Measurements from ENCODE around the gene KLHL12. TPM values are rescaled to one million over a fixed set of nuclear protein-coding genes. Genes with fewer than 3 reads are reported as not detected.
"Not testable (repeated sequence)": the region's sequence is repeated elsewhere in the genome, so short reads cannot be mapped to it uniquely, and the experiment has no call there.

KLHL12 gene
- total RNA-seq, 1 donor from 2014 or later = 34.1 TPM

DNA sequence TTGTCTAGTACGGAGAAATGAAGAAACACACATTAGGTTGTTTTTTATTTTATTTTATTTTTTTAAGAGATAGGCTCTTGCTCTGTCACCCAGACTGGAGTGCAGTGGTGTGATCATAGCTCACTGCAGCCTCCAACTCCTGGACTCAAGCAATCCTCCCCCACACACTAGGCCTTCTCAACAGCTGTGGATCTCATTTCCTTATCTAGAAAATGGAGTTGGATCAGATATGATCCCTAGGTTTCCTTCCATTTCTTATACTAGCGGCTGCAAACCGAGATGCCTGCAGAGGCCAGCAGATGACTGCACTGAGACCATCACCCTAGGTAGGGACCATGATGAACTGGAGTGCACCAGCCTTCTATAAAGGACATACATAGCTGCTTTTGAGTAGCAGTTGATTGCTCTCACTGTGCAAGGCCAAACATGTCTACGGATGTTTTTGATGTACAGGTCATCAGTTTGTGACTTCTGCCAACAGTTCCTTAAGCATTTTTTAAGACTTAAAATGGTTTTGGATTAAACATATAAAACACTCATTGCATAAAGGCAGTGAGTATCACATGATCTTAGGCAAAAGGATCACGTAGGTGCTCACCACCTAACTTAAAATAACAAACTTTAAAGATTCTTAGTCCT lies 11.4 kb upstream of the KLHL12 start:
- Mint-ChIP-seq H3K36me3 (ENCODE audit: insufficient read depth) (peaks cover 7% of the 10 kb centered on the region), H3K27ac (no peak overlapping the region), H3K4me1 (ENCODE audit: low read depth) (no peaks in the 10 kb centered on the region), H3K27me3 (peaks cover 8% of the 10 kb centered on the region), H3K9me3 (ENCODE audit: low read depth) (peaks cover 6% of the 10 kb centered on the region), H3K4me3 (ENCODE audit: low read depth) (no peak overlapping the region)
- no peak for TF ChIP-seq CTCF (IDR thresholded peaks at IDR 0.05; ENCODE audit: unreplicated experiment)
- no peak for DNase-seq (ENCODE audit: low spot score, unreplicated experiment)

GRCh38 chr1:202936409-202936808 lies 9.4 kb upstream of the KLHL12 start:
- Mint-ChIP-seq H3K27me3 (peaks cover 11% of the 10 kb centered on the region), H3K9me3 (ENCODE audit: low read depth) (peaks cover 14% of the 10 kb centered on the region)
- not testable (repeated sequence) for H3K36me3 Mint-ChIP-seq (ENCODE audit: insufficient read depth); DNase-seq (ENCODE audit: low spot score, unreplicated experiment); H3K27ac Mint-ChIP-seq; H3K4me1 Mint-ChIP-seq (ENCODE audit: low read depth); H3K4me3 Mint-ChIP-seq (ENCODE audit: low read depth)

DNA sequence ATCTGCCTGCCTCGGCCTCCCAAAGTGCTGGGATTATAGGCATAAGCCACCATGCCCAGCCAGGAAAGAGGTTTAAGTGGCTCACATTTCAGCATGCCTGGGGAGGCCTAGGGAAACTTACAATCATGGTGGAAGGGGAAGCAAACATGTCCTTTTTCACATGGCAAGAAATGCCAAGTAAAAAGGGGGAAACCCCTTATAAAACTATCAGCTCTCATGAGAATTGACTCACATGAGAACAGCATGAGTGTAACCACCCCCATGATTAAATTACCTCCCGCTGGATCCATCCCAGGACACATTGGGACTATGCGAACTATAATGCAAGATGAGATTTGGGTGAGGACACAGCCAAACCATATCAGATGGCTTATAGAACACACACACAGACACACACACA lies 8.8 kb upstream of the KLHL12 start:
- Mint-ChIP-seq H3K4me3 (ENCODE audit: low read depth) (no peak overlapping the region), H3K27ac (no peak overlapping the region), H3K27me3 (peaks cover 11% of the 10 kb centered on the region), H3K4me1 (ENCODE audit: low read depth) (no peaks in the 10 kb centered on the region), H3K9me3 (ENCODE audit: low read depth) (peaks cover 14% of the 10 kb centered on the region), H3K36me3 (ENCODE audit: insufficient read depth) (peaks cover 2% of the 10 kb centered on the region)
- no peak for TF ChIP-seq CTCF (IDR thresholded peaks at IDR 0.05; ENCODE audit: unreplicated experiment)
- DNase-seq (ENCODE audit: low spot score, unreplicated experiment) = no peak

DNA sequence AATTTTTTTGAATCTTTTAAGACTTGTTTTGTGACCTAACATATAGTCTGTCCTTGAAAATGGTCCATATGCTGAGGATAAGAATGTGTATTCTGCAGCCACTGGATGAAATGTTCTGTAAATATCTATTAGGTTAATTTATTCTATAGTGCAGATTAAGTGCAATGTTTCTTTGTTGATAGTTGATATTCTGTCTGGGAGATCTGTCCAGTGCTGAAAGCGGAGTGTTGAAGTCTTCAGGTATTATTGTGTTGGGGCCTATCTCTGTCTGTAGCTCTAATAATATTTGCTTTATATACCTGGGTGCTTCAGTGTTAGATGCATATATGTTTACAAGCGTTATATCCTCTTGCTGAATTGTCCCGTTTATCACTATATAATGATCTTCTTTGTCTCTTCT lies 7.7 kb upstream of the KLHL12 start:
- H3K4me1 Mint-ChIP-seq (ENCODE audit: low read depth) = no peaks in the 10 kb centered on the region

DNA sequence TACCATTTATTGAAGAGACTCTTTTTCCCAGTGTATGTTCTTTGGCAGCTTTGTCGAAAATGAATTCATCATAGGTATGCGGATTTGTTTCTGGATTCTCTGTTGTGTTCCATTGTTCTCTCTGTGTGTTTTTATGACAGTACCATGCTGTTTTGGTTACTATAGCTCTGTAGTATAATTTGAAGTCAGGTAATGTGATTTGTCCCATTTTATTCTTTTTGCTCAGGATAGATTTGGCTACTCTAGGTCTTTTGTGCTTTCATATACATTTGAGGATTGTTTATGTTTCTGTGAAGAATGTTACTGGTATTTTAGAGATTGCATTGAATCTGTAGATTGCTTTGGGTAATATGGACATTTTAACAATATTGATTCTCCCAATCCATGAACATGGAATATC lies 5.4 kb upstream of the KLHL12 start:
- TF ChIP-seq CTCF (IDR thresholded peaks at IDR 0.05; ENCODE audit: unreplicated experiment) = no peak
- no peak overlapping the region for H3K27ac Mint-ChIP-seq
- H3K9me3 Mint-ChIP-seq (ENCODE audit: low read depth) = peaks cover 14% of the 10 kb centered on the region
- H3K36me3 Mint-ChIP-seq (ENCODE audit: insufficient read depth) = no peaks in the 10 kb centered on the region
- DNase-seq (ENCODE audit: low spot score, unreplicated experiment) = no peak
- H3K4me1 Mint-ChIP-seq (ENCODE audit: low read depth) = no peaks in the 10 kb centered on the region
- no peak overlapping the region for H3K4me3 Mint-ChIP-seq (ENCODE audit: low read depth)
- peaks cover 11% of the 10 kb centered on the region for H3K27me3 Mint-ChIP-seq

More for the DNA sequence above, 7.7 kb upstream of the KLHL12 start:
- Mint-ChIP-seq H3K4me3 (ENCODE audit: low read depth) (no peak overlapping the region), H3K9me3 (ENCODE audit: low read depth) (peaks cover 14% of the 10 kb centered on the region), H3K27ac (no peak overlapping the region), H3K36me3 (ENCODE audit: insufficient read depth) (no peaks in the 10 kb centered on the region), H3K27me3 (peaks cover 11% of the 10 kb centered on the region)
- no peak for TF ChIP-seq CTCF (IDR thresholded peaks at IDR 0.05; ENCODE audit: unreplicated experiment)
- DNase-seq (ENCODE audit: low spot score, unreplicated experiment) = no peak

DNA sequence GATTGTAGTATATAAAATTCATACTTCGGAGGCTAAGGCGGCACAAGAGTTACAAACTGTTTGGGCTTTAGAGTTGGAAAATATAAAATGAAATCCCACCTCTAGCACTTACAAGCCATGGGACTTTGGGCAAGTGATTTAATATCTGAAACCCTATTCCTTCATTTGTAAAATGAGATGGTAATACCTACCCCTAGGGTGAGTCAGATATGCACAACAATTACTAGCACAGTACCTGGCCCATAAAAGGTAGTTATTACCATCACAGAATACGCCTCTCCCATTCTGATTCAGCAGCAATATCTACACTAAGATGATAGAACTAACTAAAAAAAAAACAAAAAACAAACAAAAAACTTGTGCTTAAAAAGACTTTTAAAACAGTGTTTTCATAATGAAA lies 3.5 kb downstream of the KLHL12 start:
- no peak for TF ChIP-seq CTCF (IDR thresholded peaks at IDR 0.05; ENCODE audit: unreplicated experiment)
- H3K27ac Mint-ChIP-seq = no peak overlapping the region
- no peaks in the 10 kb centered on the region for H3K27me3 Mint-ChIP-seq
- H3K36me3 Mint-ChIP-seq (ENCODE audit: insufficient read depth) = peaks cover 5% of the 10 kb centered on the region
- no peak for DNase-seq (ENCODE audit: low spot score, unreplicated experiment)
- no peak overlapping the region for H3K4me3 Mint-ChIP-seq (ENCODE audit: low read depth)
- no peaks in the 10 kb centered on the region for H3K9me3 Mint-ChIP-seq (ENCODE audit: low read depth)
- H3K4me1 Mint-ChIP-seq (ENCODE audit: low read depth) = peaks cover 4% of the 10 kb centered on the region
